Stomach (tissue), 9 donors: ENCODE data around the gene DNER. TPM values are rescaled to one million over a fixed set of nuclear protein-coding genes. Genes with fewer than 3 reads are reported as not detected.
A peak's percentile ranks its signal among the peaks of the same experiment; 100 is the strongest.

ENCODE experiments used
- DNase-seq, 2 donors: peaks; one replicate each; pipeline versions ENCODE4 v3.0.0 to v3.0.0-alpha.2; 2013 to 2019
- H3K27ac ChIP-seq, 5 donors: fragments of 200-600 bp in 4 of 5; sonication (generic) in 4 of 5; one replicate each; pipeline ENCODE4 v1.5.1; 2013 to 2019; ENCODE audit warnings: mild to moderate bottlenecking in 1 of 5, moderate library complexity in 1 of 5
- H3K27me3 ChIP-seq, 3 donors: fragments of 200-600 bp; sonication (generic); one replicate each; pipeline ENCODE4 v1.5.1; 2017 to 2019; ENCODE audit warnings: mixed run types in 1 of 3
- H3K36me3 ChIP-seq, 4 donors: fragments of 200-600 bp; sonication (generic); 1 replicate in 3 of 4; 2 replicates in 1 of 4; pipeline ENCODE4 v1.5.1; 2016 to 2019
- H3K4me1 ChIP-seq, 4 donors: fragments of 200-600 bp; sonication (generic); one replicate each; pipeline ENCODE4 v1.5.1; 2016 to 2019
- H3K4me3 ChIP-seq, 4 donors: fragments of 200-600 bp; sonication (generic) in 3 of 4; one replicate each; pipeline ENCODE4 v1.5.1; 2016 to 2019; ENCODE audit warnings: mild to moderate bottlenecking in 1 of 4
- H3K9me3 ChIP-seq, 4 donors: fragments of 200-600 bp; sonication (generic); one replicate each; pipeline ENCODE4 v1.5.1; 2016 to 2019
- CTCF ChIP-seq, 7 experiments: fragments of 450-650 bp in 4 of 7; fragments of 200-600 bp in 3 of 7; sonication (generic) in 3 of 7; IDR thresholded peaks; one replicate each; pipeline ENCODE4 v1.5.1; 2016 to 2019; ENCODE audit warnings: antibody characterized with exemption in 7 of 7, control low read depth in 2 of 7, mild to moderate bottlenecking in 1 of 7
- EP300 ChIP-seq: sonication (generic); formaldehyde crosslinking; IDR thresholded peaks from one replicate; pipeline ENCODE4 v1.6.1; 2017; ENCODE audit warnings: antibody characterized with exemption
- POLR2A ChIP-seq, 4 donors: fragments of 450-650 bp; IDR thresholded peaks; one replicate each; pipeline ENCODE4 v1.6.1; 2016; ENCODE audit warnings: antibody characterized with exemption in 4 of 4, control low read depth in 2 of 4, mild to moderate bottlenecking in 1 of 4, moderate library complexity in 1 of 4
- POLR2AphosphoS5 ChIP-seq, 3 donors: sonication (generic); formaldehyde crosslinking; IDR thresholded peaks; one replicate each; pipeline ENCODE4 v1.6.1; 2016; ENCODE audit warnings: antibody characterized with exemption in 3 of 3
- WGBS, 5 donors: extraction: QIAGEN DNeasy Blood & Tissue Kit in 3 of 5; methylation state at CpG; one replicate each; pipeline versions ENCODE4 v1.1.5 to v1.1.7; 2013 to 2018; 5-methylcytosine and 5-hydroxymethylcytosine counted together
- intact Hi-C: fragments of 100-400 bp; cut with DNase I; formaldehyde crosslinking; loops from one replicate; pipeline ENCODE4 v1.15.1; 2023; ENCODE audit warnings: low total_unique reads
- polyA plus RNA-seq, 3 donors: library from polyadenylated mRNA; stranded (reverse); fragments of 200-250 nt; gene quantifications; one replicate each; pipeline ENCODE4 v1.2.3, GENCODE V29; 2013
- total RNA-seq, 5 donors: library from RNA; depleted of rRNA; stranded (reverse); fragments of >200 nt; gene quantifications; one replicate each; pipeline versions ENCODE4 v1.1.0 to v1.2.3, GENCODE V29; 2014 to 2016
- donor health status: healthy with polysubstance abuse.
- donor health status: Bipolar disorder and iron deficiency.
- donor health status: healthy.

Gene DNER
- total and polyA plus RNA-seq, 8 donors: 1.6 to 10.6 (median 4.9) TPM

GRCh38 chr2:229528846-229529245, 185.5 kb downstream of the DNER start:
- H3K36me3 ChIP-seq: no peaks in the 10 kb centered on the region
- no peaks in the 10 kb centered on the region for H3K4me1 ChIP-seq
- 72 to 88% (median 83%) methylated on average over 5 of the region's 5 CpGs for WGBS, 5 donors
- DNase-seq: no peak
- H3K27ac ChIP-seq: no peak overlapping the region
- H3K9me3 ChIP-seq: no peaks in the 10 kb centered on the region
- intact Hi-C loops: no loop called here
- no peaks in the 10 kb centered on the region for H3K27me3 ChIP-seq
- H3K4me3 ChIP-seq: no peak overlapping the region
- TF ChIP-seq POLR2A (IDR thresholded peaks at IDR 0.05) (no peak), CTCF (IDR thresholded peaks at IDR 0.05) (no peak), EP300 (no peak), POLR2AphosphoS5 (IDR thresholded peaks at IDR 0.05) (no peak)

GRCh38 chr2:229526951-229527350, 187.4 kb downstream of the DNER start:
- Histone ChIP-seq H3K4me1 (no peaks in the 10 kb centered on the region), H3K4me3 (no peak overlapping the region), H3K36me3 (no peaks in the 10 kb centered on the region), H3K9me3 (no peaks in the 10 kb centered on the region), H3K27ac (peak overlapping the region in 1 of 5 donors; percentile 59), H3K27me3 (no peaks in the 10 kb centered on the region)
- no peak for TF ChIP-seq POLR2AphosphoS5 (IDR thresholded peaks at IDR 0.05)
- no peak for TF ChIP-seq EP300
- no peak for TF ChIP-seq CTCF (IDR thresholded peaks at IDR 0.05)
- TF ChIP-seq POLR2A (IDR thresholded peaks at IDR 0.05): no peak
- DNase-seq: no peak
- intact Hi-C loops: no loop called here
- 86 to 93% (median 88%) methylated on average over 9 to 10 of the region's 10 CpGs for WGBS, 5 donors

- WGBS, 5 donors: 67 to 83% (median 78%) methylated on average over 10 of the region's 10 CpGs
- H3K36me3 ChIP-seq: no peaks in the 10 kb centered on the region
- no peak overlapping the region for H3K27ac ChIP-seq
- no peak overlapping the region for H3K4me3 ChIP-seq
- no peaks in the 10 kb centered on the region for H3K9me3 ChIP-seq
- TF ChIP-seq POLR2AphosphoS5 (IDR thresholded peaks at IDR 0.05): no peak
- no peak for DNase-seq
- peaks cover 0 to 5% (median 0%) of the 10 kb centered on the region in 4 donors for H3K4me1 ChIP-seq
- H3K27me3 ChIP-seq: no peaks in the 10 kb centered on the region
- intact Hi-C loops: no loop called here
Observed at GRCh38 chr2:229524799-229525198, 189.6 kb downstream of the DNER start.

- Histone ChIP-seq H3K4me3 (no peak overlapping the region), H3K27me3 (no peaks in the 10 kb centered on the region), H3K36me3 (no peaks in the 10 kb centered on the region), H3K27ac (no peak overlapping the region), H3K4me1 (peaks cover 0 to 5% (median 0%) of the 10 kb centered on the region in 4 donors), H3K9me3 (no peaks in the 10 kb centered on the region)
- intact Hi-C loops: no loop called here
- 73 to 89% (median 80%) methylated on average over 1 of the region's 1 CpG for WGBS, 5 donors
- TF ChIP-seq CTCF (IDR thresholded peaks at IDR 0.05) (no peak), EP300 (no peak), POLR2A (IDR thresholded peaks at IDR 0.05) (no peak), POLR2AphosphoS5 (IDR thresholded peaks at IDR 0.05) (no peak)
- DNase-seq: no peak
Observed at GRCh38 chr2:229523663-229524062, 190.7 kb downstream of the DNER start.

- peak in 1 of 2 donors; percentile 34 for DNase-seq
- Histone ChIP-seq H3K4me1 (peaks cover 0 to 5% (median 0%) of the 10 kb centered on the region in 4 donors), H3K36me3 (no peaks in the 10 kb centered on the region), H3K9me3 (no peaks in the 10 kb centered on the region), H3K4me3 (no peak overlapping the region), H3K27me3 (no peaks in the 10 kb centered on the region), H3K27ac (no peak overlapping the region)
- intact Hi-C loops: no loop called here
- TF ChIP-seq POLR2A (IDR thresholded peaks at IDR 0.05): no peak
- TF ChIP-seq CTCF (IDR thresholded peaks at IDR 0.05): no peak
- TF ChIP-seq POLR2AphosphoS5 (IDR thresholded peaks at IDR 0.05): no peak
- no peak for TF ChIP-seq EP300
Observed at GRCh38 chr2:229521576-229521975, 192.8 kb downstream of the DNER start.
